Dermis blood vessel endothelial cell (primary cell): Measurements from ENCODE around the gene LDB2. TPM values are rescaled to one million over a fixed set of nuclear protein-coding genes. Genes with fewer than 3 reads are reported as not detected.
"Not testable (repeated sequence)": the region's sequence is repeated elsewhere in the genome, so short reads cannot be mapped to it uniquely, and the experiment has no call there.

Experiments
- DNase-seq: peaks from one replicate; pipeline ENCODE4 v3.0.0; 2010
- total RNA-seq: library from RNA; depleted of rRNA; stranded (reverse); fragments of >200 nt; gene quantifications from 2 replicates; pipeline ENCODE4 v1.2.3, GENCODE V29; 2014

Gene LDB2
- 220 and 258 TPM in 2 replicates for total RNA-seq

- DNase-seq, result peak; percentile 81
Observed at GRCh38 chr4:16897991-16898827, at the start of gene LDB2. TSS of gene LDB2 (minus strand) at chr4:16898645.

- DNase-seq, result no peak
Observed at GRCh38 chr4:16942491-16942890, 44.0 kb upstream of the LDB2 start.

- no peak for DNase-seq
Observed at GRCh38 chr4:16939178-16939577, 40.7 kb upstream of the LDB2 start.

- no peak for DNase-seq
Observed at GRCh38 chr4:16938512-16939040, 40.1 kb upstream of the LDB2 start.

GRCh38 chr4:16931339-16932305 is 33.2 kb upstream of the LDB2 start:
- no peak for DNase-seq

GRCh38 chr4:16926214-16926613 is 27.8 kb upstream of the LDB2 start:
- DNase-seq, result no peak

- not testable (repeated sequence) for DNase-seq
Observed at GRCh38 chr4:16918716-16919115, 20.3 kb upstream of the LDB2 start.

- peak; percentile 84 for DNase-seq
Observed at GRCh38 chr4:16916719-16917337, 18.4 kb upstream of the LDB2 start.

GRCh38 chr4:16916031-16916430 is 17.6 kb upstream of the LDB2 start:
- DNase-seq, result no peak

GRCh38 chr4:16914208-16914607 is 15.8 kb upstream of the LDB2 start:
- DNase-seq, result peak; percentile 67

- DNase-seq, result no peak
Observed at GRCh38 chr4:16912896-16913295, 14.5 kb upstream of the LDB2 start.

- DNase-seq, result no peak
Observed at GRCh38 chr4:16909281-16909680, 10.8 kb upstream of the LDB2 start.

GRCh38 chr4:16908377-16909021 is 10.1 kb upstream of the LDB2 start:
- DNase-seq, result no peak

GRCh38 chr4:16900325-16900724 is 1.9 kb upstream of the LDB2 start:
- DNase-seq, result no peak

- peak; percentile 89 for DNase-seq
Observed at GRCh38 chr4:16896881-16897750, 1.3 kb downstream of the LDB2 start.

GRCh38 chr4:16894406-16894805 is 4.0 kb downstream of the LDB2 start:
- peak; percentile 56 for DNase-seq

- no peak for DNase-seq
Observed at GRCh38 chr4:16893141-16893651, 5.2 kb downstream of the LDB2 start.

- peak; percentile 32 for DNase-seq
Observed at GRCh38 chr4:16890651-16891050, 7.8 kb downstream of the LDB2 start.

GRCh38 chr4:16889945-16890344 is 8.5 kb downstream of the LDB2 start:
- peak; percentile 51 for DNase-seq

GRCh38 chr4:16887887-16888286 is 10.6 kb downstream of the LDB2 start:
- no peak for DNase-seq
